Ishikawa (cell line): Measurements from ENCODE around the gene CDX1.

Experiments used
- CEBPB ChIP-seq: IDR thresholded peaks from 2 replicates; pipeline ENCODE4 v1.6.1; 2012
- CREB1 ChIP-seq: IDR thresholded peaks from 2 replicates; pipeline ENCODE4 v1.6.1; 2012; ENCODE audit warnings: low read depth
- EGR1 ChIP-seq: IDR thresholded peaks from 2 replicates; pipeline ENCODE4 v1.6.1; 2012
- EP300 ChIP-seq: IDR thresholded peaks from 2 replicates; pipeline ENCODE4 v1.6.1; 2012; ENCODE audit warnings: borderline replicate concordance
- FOXM1 ChIP-seq: IDR thresholded peaks from 2 replicates; pipeline ENCODE4 v1.6.1; 2012; ENCODE audit warnings: low read depth, borderline replicate concordance
- NFIC ChIP-seq: IDR thresholded peaks from 2 replicates; pipeline ENCODE4 v1.6.1; 2012
- RAD21 ChIP-seq: IDR thresholded peaks from 2 replicates; pipeline ENCODE4 v1.6.1; 2012; ENCODE audit warnings: low read depth
- TAF1 ChIP-seq: IDR thresholded peaks from 2 replicates; pipeline ENCODE4 v1.6.1; 2012; ENCODE audit warnings: low read depth, mild to moderate bottlenecking
- TCF12 ChIP-seq: IDR thresholded peaks from 2 replicates; pipeline ENCODE4 v1.6.1; 2012; ENCODE audit warnings: low read depth
- TEAD4 ChIP-seq: IDR thresholded peaks from 2 replicates; pipeline ENCODE4 v1.6.1; 2012
- YY1 ChIP-seq: IDR thresholded peaks from 2 replicates; pipeline ENCODE4 v1.6.1; 2012; ENCODE audit warnings: low read depth
- ZBTB7A ChIP-seq: IDR thresholded peaks from 2 replicates; pipeline ENCODE4 v1.6.1; 2012; ENCODE audit warnings: low read depth
- TF ChIP-seq, protein P1 (sequence below): IDR thresholded peaks from 2 replicates; pipeline ENCODE4 v1.6.1; 2012; ENCODE audit warnings: low read depth, mild to moderate bottlenecking
- TF ChIP-seq, protein P2 (sequence below): IDR thresholded peaks from 2 replicates; pipeline ENCODE4 v1.6.1; 2012
- TF ChIP-seq, protein P3 (sequence below): IDR thresholded peaks from 2 replicates; pipeline ENCODE4 v1.6.1; 2012

CDX1 gene

DNA sequence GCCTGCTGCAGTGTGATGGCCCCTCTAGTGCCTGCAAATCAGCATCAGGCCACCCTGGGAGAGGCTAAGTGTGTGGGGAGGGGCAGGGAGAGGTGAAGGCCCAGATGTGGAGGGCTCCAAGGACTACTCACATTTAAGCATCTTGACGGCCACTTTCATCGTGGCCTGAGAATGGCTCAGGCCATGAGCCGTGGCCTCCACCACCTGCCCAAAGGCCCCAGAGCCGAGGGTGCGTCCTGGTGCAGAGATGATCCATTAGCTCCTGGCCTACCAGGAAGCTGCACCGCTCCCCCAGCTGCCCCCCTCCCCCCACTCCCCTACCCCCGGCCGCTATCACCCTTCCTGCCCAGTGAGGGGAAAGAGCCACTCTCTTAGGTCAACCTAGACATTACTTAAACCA is 42.0 kb upstream of the CDX1 start:
- TF ChIP-seq CEBPB: no peak
- no peak for TF ChIP-seq RAD21
- TF ChIP-seq EGR1: no peak
- no peak for TF ChIP-seq NFIC
- no peak for TF ChIP-seq TAF1
- no peak for TF ChIP-seq TCF12
- no peak for TF ChIP-seq YY1
- TF ChIP-seq, protein P1, sequence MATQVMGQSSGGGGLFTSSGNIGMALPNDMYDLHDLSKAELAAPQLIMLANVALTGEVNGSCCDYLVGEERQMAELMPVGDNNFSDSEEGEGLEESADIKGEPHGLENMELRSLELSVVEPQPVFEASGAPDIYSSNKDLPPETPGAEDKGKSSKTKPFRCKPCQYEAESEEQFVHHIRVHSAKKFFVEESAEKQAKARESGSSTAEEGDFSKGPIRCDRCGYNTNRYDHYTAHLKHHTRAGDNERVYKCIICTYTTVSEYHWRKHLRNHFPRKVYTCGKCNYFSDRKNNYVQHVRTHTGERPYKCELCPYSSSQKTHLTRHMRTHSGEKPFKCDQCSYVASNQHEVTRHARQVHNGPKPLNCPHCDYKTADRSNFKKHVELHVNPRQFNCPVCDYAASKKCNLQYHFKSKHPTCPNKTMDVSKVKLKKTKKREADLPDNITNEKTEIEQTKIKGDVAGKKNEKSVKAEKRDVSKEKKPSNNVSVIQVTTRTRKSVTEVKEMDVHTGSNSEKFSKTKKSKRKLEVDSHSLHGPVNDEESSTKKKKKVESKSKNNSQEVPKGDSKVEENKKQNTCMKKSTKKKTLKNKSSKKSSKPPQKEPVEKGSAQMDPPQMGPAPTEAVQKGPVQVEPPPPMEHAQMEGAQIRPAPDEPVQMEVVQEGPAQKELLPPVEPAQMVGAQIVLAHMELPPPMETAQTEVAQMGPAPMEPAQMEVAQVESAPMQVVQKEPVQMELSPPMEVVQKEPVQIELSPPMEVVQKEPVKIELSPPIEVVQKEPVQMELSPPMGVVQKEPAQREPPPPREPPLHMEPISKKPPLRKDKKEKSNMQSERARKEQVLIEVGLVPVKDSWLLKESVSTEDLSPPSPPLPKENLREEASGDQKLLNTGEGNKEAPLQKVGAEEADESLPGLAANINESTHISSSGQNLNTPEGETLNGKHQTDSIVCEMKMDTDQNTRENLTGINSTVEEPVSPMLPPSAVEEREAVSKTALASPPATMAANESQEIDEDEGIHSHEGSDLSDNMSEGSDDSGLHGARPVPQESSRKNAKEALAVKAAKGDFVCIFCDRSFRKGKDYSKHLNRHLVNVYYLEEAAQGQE: no peak
- no peak for TF ChIP-seq FOXM1
- no peak for TF ChIP-seq CREB1
- TF ChIP-seq, protein P2, sequence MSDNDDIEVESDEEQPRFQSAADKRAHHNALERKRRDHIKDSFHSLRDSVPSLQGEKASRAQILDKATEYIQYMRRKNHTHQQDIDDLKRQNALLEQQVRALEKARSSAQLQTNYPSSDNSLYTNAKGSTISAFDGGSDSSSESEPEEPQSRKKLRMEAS: no peak
- TF ChIP-seq TEAD4: no peak
- no peak for TF ChIP-seq EP300
- TF ChIP-seq, protein P3, sequence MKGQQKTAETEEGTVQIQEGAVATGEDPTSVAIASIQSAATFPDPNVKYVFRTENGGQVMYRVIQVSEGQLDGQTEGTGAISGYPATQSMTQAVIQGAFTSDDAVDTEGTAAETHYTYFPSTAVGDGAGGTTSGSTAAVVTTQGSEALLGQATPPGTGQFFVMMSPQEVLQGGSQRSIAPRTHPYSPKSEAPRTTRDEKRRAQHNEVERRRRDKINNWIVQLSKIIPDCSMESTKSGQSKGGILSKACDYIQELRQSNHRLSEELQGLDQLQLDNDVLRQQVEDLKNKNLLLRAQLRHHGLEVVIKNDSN: no peak
- TF ChIP-seq ZBTB7A: no peak

DNA sequence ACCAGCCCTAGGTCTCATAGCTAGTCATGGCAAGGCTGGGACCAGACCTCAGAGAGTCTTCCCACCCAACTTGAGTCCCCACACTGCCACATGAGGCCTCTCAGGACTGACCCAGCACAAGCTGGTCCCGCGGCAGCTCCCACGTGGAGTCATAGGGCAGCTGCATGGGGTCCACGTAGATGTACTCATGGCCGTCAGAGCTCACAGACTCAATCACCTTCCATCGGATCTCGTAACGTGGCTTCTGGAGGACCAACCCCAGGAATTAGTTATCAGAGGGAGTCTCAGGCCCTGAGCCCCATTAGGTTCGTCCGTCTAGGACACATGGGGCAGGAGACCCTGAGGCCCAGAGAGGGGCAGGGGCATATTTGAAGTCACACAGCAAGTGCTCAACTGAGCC is 41.2 kb upstream of the CDX1 start:
- TF ChIP-seq, protein P2: no peak
- TF ChIP-seq TAF1 (no peak), CEBPB (no peak), EP300 (no peak), CREB1 (no peak), NFIC (no peak), TEAD4 (no peak), ZBTB7A (no peak), TCF12 (no peak), FOXM1 (no peak), RAD21 (no peak), YY1 (no peak), EGR1 (no peak)
- TF ChIP-seq, protein P3: no peak
- TF ChIP-seq, protein P1: no peak

DNA sequence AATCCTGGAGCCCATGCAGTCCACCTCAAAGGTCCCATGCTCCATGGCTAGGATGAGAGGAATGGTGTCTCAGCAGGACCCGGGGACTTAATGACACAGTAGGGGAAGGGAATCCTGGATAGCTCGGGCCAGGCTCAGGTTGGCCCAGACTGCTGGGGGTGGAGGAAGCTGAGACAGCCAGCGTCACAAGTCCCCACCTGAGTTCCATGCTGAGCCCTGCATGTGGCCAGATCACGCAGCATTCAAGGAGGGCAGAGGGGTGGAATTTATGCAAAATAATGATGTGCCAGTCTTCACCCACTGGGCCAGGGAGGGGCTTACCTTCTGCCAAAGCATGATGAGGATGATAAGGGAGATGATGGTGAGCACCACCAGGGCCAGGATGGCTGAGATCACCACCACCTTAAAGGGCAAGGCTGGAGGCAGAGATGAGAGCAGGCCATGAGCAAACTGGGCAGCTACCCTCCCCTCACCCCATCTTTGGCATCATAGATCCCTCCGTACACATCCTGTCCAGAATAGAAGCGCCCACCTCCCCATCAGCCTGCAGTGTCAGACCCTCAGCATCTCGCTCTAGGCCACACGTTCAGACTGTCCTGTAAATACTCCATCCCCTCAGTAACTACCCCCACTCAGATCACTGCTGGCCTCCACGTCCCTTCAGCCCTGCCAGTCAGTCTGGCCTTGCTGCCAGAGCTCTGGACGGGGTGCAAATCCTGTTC is 40.2 kb upstream of the CDX1 start:
- TF ChIP-seq, protein P2: no peak
- TF ChIP-seq NFIC: no peak
- no peak for TF ChIP-seq TAF1
- TF ChIP-seq FOXM1: no peak
- no peak for TF ChIP-seq ZBTB7A
- TF ChIP-seq, protein P1: no peak
- no peak for TF ChIP-seq RAD21
- no peak for TF ChIP-seq YY1
- TF ChIP-seq, protein P3: no peak
- no peak for TF ChIP-seq TEAD4
- no peak for TF ChIP-seq EP300
- no peak for TF ChIP-seq EGR1
- no peak for TF ChIP-seq TCF12
- no peak for TF ChIP-seq CREB1
- no peak for TF ChIP-seq CEBPB

DNA sequence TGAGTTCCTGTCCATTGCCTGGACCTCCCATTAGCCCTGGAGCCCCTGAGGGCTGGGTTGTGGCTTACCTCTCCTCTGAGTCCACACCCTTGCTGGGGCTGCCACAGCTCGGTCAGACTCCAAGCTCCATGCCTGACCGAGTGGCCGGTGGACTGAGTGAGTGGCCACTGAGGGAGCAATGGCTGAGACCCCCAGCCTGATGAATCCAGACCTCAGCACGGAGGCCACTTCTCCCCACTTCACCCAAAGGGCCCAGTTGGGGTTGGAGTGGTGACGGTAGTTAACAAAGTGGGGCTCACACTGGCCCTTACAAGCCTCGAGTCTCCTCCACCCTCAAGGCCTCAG is 39.7 kb upstream of the CDX1 start:
- TF ChIP-seq TCF12 (no peak), TEAD4 (no peak)
